Heart right ventricle (tissue), 16 donors: Measurements from ENCODE around the gene CEP97. TPM values are rescaled to one million over a fixed set of nuclear protein-coding genes. Genes with fewer than 3 reads are reported as not detected.
"Not testable (repeated sequence)": the region's sequence is repeated elsewhere in the genome, so short reads cannot be mapped to it uniquely, and the experiment has no call there.

Experiments used
- ATAC-seq, 8 donors: fragments of 200-7000 bp; cut with Tn5 transposase; one replicate each; pipeline ENCODE4 v1.9.1; 2020; ENCODE audit warnings: mild to moderate bottlenecking in 8 of 8, moderate library complexity in 8 of 8, moderate number of reproducible peaks in 1 of 8
- DNase-seq, 2 donors: peaks; one replicate each; pipeline ENCODE4 v3.0.0-alpha.2; 2020
- H3K27ac ChIP-seq, 10 donors: fragments of 200-600 bp; sonication (generic) in 2 of 10; one replicate each; pipeline versions ENCODE4 v1.5.0 to v1.8.0; 2020 to 2022; ENCODE audit warnings: mild to moderate bottlenecking in 3 of 10
- H3K27me3 ChIP-seq, 7 donors: fragments of 200-600 bp; one replicate each; pipeline ENCODE4 v1.8.0; 2021 to 2022; ENCODE audit warnings: mild to moderate bottlenecking in 2 of 7
- H3K36me3 ChIP-seq, 9 donors: fragments of 200-600 bp; sonication (generic) in 1 of 9; one replicate each; pipeline versions ENCODE4 v1.5.0 to v1.8.0; 2020 to 2022; ENCODE audit warnings: mild to moderate bottlenecking in 2 of 9
- H3K4me1 ChIP-seq, 9 donors: fragments of 200-600 bp; sonication (generic) in 1 of 9; one replicate each; pipeline versions ENCODE4 v1.5.0 to v1.8.0; 2020 to 2022; ENCODE audit warnings: mild to moderate bottlenecking in 4 of 9
- H3K4me3 ChIP-seq, 10 donors: fragments of 200-600 bp; sonication (generic) in 2 of 10; one replicate each; pipeline versions ENCODE4 v1.5.0 to v1.8.0; 2020 to 2022; ENCODE audit warnings: mild to moderate bottlenecking in 7 of 10, moderate library complexity in 2 of 10
- H3K9me3 ChIP-seq, 11 donors: fragments of 200-600 bp in 10 of 11; sonication (generic) in 2 of 11; one replicate each; pipeline versions ENCODE4 v1.5.0 to v1.8.0; 2013 to 2022; ENCODE audit warnings: mild to moderate bottlenecking in 2 of 11, control low read depth in 1 of 11, moderate library complexity in 1 of 11
- WGBS, 2 donors: extraction: QIAGEN DNeasy Blood & Tissue Kit; methylation state at CpG; one replicate each; pipeline ENCODE4 v1.1.7; 2013; ENCODE audit warnings: inconsistent platforms in 1 of 2; 5-methylcytosine and 5-hydroxymethylcytosine counted together
- intact Hi-C, 10 donors: fragments of 100-400 bp; cut with DNase I; formaldehyde crosslinking; loops; one replicate each; pipeline versions ENCODE4 v1.11.1 to v1.14.2; 2022
- polyA plus RNA-seq, 2 donors: library from polyadenylated mRNA; stranded (reverse); fragments of 200-250 nt; gene quantifications; one replicate each; pipeline ENCODE4 v1.2.3, GENCODE V29; 2013
- total RNA-seq, 10 donors: library from RNA; stranded (reverse); fragmentation: NEBNext Ultra II Directional in 3 of 10; extraction: Animal tissue kit (Norgen Biotek cat#: 25700) in 3 of 10; gene quantifications; one replicate each; pipeline versions ENCODE4 v1.2.1 to v1.2.4, GENCODE V29; 2021 to 2023
- TF ChIP-seq, protein P1 (sequence below), 9 donors: fragments of 200-600 bp; sonication (generic) in 2 of 9; IDR thresholded peaks; one replicate each; pipeline versions ENCODE4 v1.5.0 to v1.8.0; 2021 to 2022; ENCODE audit warnings: antibody characterized with exemption in 9 of 9, mild to moderate bottlenecking in 5 of 9, moderate library complexity in 1 of 9
- donor health status: Arrhythmogenic right ventricular cardiomyopathy.
- donor health status: ischemic (EF 13 %, LVEDD 7.1; RV severe dilation, severe dysfunction).
- donor health status: healthy with polysubstance abuse.
- donor health status: DM: no; HTN: yes; CAD: no.
- donor health status: DM: no; HTN: no; CAD: no.
- donor health status: ischemic (EF 25% LVEDD 6.9; RV normal size, moderate dysfunction).
- donor health status: ischemic (EF 25% LVEDD 5.7; RV mildly dilated, moderate dysfunction).
- donor health status: healthy.
- donor health status: DM: yes; HTN: yes; CAD: no.
- donor health status: Ischemic cardiomyopathy.
- donor health status: ischemic (EF 35%, LVEDD 5.7; RV mildly dilated, moderate dysfunction).
- donor health status: nonischemic (EF 11% LVEDD 7.7; RV severe dilation, severe dysfunction).
- donor health status: DM: yes; HTN: yes; CAD: no.
- donor health status: PGD.
- donor health status: ischemic (EF 29% LVEDD 5.4; RV normal size, mild dysfunction).
- donor health status: nonischemic (EF 23%, LVEDD 6.1; RV moderate dilation, normal function).

CEP97 gene
- total and polyA plus RNA-seq, 12 donors, result 1.2 to 11.4 (median 7.8) TPM

DNA sequence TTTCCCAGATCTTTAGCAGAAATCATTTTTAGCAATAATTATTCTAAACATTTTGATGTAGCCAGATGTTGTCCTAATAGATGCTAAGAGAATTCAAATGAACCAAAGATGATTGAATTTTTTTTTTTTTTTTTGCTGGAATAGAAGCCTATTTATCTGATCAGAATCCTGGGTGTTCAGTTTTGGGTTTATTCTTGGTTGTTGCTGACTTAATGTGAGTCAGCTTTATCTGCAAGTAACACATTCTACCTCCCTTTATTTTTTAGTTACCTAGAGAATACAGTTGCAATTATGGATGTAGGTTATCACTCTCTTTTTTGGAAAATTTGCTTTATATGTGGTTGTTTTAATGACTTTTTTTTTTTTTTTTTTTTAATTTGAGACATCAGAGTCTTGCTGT, 6.4 kb downstream of the CEP97 start:
- H3K36me3 ChIP-seq, result peaks cover 0 to 93% (median 28%) of the 10 kb centered on the region in 9 donors
- H3K27ac ChIP-seq, result no peak overlapping the region
- no peak overlapping the region for H3K4me3 ChIP-seq
- TF ChIP-seq, protein P1, sequence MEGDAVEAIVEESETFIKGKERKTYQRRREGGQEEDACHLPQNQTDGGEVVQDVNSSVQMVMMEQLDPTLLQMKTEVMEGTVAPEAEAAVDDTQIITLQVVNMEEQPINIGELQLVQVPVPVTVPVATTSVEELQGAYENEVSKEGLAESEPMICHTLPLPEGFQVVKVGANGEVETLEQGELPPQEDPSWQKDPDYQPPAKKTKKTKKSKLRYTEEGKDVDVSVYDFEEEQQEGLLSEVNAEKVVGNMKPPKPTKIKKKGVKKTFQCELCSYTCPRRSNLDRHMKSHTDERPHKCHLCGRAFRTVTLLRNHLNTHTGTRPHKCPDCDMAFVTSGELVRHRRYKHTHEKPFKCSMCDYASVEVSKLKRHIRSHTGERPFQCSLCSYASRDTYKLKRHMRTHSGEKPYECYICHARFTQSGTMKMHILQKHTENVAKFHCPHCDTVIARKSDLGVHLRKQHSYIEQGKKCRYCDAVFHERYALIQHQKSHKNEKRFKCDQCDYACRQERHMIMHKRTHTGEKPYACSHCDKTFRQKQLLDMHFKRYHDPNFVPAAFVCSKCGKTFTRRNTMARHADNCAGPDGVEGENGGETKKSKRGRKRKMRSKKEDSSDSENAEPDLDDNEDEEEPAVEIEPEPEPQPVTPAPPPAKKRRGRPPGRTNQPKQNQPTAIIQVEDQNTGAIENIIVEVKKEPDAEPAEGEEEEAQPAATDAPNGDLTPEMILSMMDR (IDR thresholded peaks at IDR 0.05), result no peak
- no peaks in the 10 kb centered on the region for H3K9me3 ChIP-seq
- ATAC-seq, result no peak
- no peak for DNase-seq
- no peaks in the 10 kb centered on the region for H3K27me3 ChIP-seq
- H3K4me1 ChIP-seq, result peaks cover 0 to 8% (median 3%) of the 10 kb centered on the region in 9 donors
- intact Hi-C loops, result loop anchor here in 1 of 10 donors (5.0 kb wide), 1 partner anchor 46 kb away; the partner anchor contains the start of gene NXPE3

DNA sequence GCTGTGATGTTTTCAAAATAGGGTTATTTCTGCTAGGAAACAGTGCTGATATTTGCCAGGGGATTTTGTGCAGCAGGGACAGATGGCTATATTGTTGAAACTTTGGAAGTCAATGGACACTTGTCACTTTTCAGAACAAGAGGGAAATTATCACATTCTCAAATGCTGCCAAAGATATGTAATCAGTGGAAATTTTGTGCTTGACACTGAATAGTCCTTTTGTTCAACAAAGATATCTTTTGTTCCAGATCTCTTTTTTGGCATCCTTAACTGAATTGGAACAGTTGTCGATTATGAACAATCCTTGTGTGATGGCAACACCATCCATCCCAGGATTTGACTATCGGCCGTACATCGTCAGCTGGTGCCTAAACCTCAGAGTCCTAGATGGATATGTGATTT, 7.8 kb downstream of the CEP97 start:
- 80 to 88% methylated on average over 4 of the region's 4 CpGs for WGBS, 2 donors
- no peaks in the 10 kb centered on the region for H3K27me3 ChIP-seq
- intact Hi-C loops, result loop anchor here in 1 of 10 donors (5.0 kb wide), 1 partner anchor 45 kb away; the partner anchor contains the start of gene NXPE3
- no peak overlapping the region for H3K4me3 ChIP-seq
- H3K27ac ChIP-seq, result no peak overlapping the region
- no peaks in the 10 kb centered on the region for H3K9me3 ChIP-seq
- H3K4me1 ChIP-seq, result no peaks in the 10 kb centered on the region
- TF ChIP-seq, protein P1 (IDR thresholded peaks at IDR 0.05), result no peak
- DNase-seq, result no peak
- H3K36me3 ChIP-seq, result peaks cover 0 to 100% (median 35%) of the 10 kb centered on the region in 9 donors
- no peak for ATAC-seq

DNA sequence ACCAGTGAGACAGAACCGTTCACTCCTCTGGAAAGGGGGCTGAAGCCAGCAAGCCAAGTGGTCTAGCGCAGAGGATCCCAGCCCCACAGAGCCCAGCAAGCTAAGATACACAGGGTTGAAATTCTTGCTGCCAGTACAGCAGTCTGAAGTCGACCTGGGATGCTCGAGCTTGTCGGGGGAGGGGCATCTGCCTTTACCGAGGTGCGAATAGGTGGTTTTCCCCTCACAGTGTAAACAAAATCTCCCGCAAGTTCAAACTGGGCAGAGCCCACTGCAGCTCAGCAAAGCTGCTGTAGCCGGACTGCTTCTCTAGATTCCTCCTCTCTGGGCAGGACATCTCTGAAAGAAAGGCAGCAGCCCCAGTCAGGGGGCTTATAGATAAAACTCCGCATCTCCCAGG, 11.4 kb downstream of the CEP97 start:
- ATAC-seq (no peak), DNase-seq (no peak)
- no peaks in the 10 kb centered on the region for H3K27me3 ChIP-seq
- intact Hi-C loops, result no loop called here
- H3K9me3 ChIP-seq, result no peaks in the 10 kb centered on the region
- H3K4me1 ChIP-seq, result no peaks in the 10 kb centered on the region
- peaks cover 0 to 71% (median 29%) of the 10 kb centered on the region in 9 donors for H3K36me3 ChIP-seq
- TF ChIP-seq, protein P1 (IDR thresholded peaks at IDR 0.05), result no peak
- H3K4me3 ChIP-seq, result no peak overlapping the region
- WGBS, 2 donors, result 97 to 98% methylated on average over 10 of the region's 10 CpGs
- no peak overlapping the region for H3K27ac ChIP-seq

DNA sequence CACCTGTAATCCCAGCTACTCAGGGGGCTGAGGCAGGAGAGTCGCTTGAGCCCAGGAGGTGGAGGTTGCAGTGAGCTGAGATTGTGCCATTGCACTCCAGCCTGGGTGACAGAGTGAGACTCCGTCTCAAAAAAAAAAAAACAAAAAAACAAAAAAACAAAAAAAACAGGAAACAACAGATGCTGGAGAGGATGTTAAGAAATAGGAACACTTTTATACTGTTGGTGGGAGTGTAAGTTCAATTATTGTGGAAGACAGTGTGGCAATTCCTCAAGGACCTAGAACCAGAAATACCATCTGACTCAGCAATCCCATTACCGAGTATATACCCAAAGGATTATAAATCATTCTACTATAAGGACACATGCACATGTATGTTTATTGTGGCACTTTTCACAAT, 17.5 kb downstream of the CEP97 start:
- DNase-seq, H3K4me1 ChIP-seq, ATAC-seq, H3K27ac ChIP-seq, H3K4me3 ChIP-seq, intact Hi-C loops, H3K27me3 ChIP-seq, H3K9me3 ChIP-seq: not testable (repeated sequence)
- peaks cover 0 to 15% (median under 1%) of the 10 kb centered on the region in 9 donors for H3K36me3 ChIP-seq
- 90 to 92% methylated on average over 3 of the region's 3 CpGs for WGBS, 2 donors

DNA sequence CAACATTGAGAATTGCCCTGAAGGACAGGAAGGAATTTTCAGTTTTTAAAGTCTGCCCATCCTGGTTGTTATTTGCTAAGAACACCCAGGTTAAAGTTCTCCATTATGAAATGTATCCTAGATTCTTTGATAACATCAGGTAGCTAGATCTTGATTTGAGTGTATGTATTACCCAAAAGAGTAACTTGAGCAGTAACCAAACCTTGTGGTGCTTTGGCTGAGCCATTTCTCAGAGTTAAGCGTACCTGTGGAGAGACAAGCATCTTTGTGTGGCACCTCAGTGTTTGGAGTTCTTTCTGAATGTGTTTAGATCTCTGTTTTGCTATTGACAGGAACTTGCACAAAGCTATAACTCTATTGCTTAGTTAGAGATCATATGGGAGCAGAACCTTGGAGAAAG, 20.4 kb downstream of the CEP97 start:
- TF ChIP-seq, protein P1 (IDR thresholded peaks at IDR 0.05), result no peak
- Histone ChIP-seq H3K27ac (no peak overlapping the region), H3K4me3 (no peak overlapping the region), H3K4me1 (no peaks in the 10 kb centered on the region), H3K27me3 (no peaks in the 10 kb centered on the region), H3K36me3 (peaks cover 0 to 13% (median 0%) of the 10 kb centered on the region in 9 donors), H3K9me3 (no peaks in the 10 kb centered on the region)
- intact Hi-C loops, result no loop called here
- ATAC-seq (no peak), DNase-seq (no peak)
- 41 to 46% methylated on average over 1 of the region's 1 CpG for WGBS, 2 donors

DNA sequence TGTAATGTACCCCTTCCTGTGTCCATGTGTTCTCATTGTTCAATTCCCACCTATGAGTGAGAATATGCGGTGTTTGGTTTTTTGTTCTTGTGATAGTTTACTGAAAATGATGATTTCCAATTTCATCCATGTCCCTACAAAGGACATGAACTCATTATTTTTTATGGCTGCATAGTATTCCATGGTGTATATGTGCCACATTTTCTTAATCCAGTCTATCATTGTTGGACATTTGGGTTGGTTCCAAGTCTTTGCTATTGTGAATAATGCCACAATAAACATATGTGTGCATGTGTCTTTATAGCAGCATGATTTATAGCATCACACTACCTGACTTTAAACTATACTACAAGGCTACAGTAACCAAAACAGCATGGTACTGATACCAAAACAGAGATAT, 21.5 kb downstream of the CEP97 start:
- H3K4me1 ChIP-seq, H3K27ac ChIP-seq, H3K27me3 ChIP-seq, ATAC-seq, H3K9me3 ChIP-seq, H3K4me3 ChIP-seq, intact Hi-C loops, DNase-seq: not testable (repeated sequence)
- H3K36me3 ChIP-seq, result peaks cover 0 to 13% (median 0%) of the 10 kb centered on the region in 9 donors
- WGBS, 2 donors, result 79 to 94% methylated on average over 1 of the region's 1 CpG

DNA sequence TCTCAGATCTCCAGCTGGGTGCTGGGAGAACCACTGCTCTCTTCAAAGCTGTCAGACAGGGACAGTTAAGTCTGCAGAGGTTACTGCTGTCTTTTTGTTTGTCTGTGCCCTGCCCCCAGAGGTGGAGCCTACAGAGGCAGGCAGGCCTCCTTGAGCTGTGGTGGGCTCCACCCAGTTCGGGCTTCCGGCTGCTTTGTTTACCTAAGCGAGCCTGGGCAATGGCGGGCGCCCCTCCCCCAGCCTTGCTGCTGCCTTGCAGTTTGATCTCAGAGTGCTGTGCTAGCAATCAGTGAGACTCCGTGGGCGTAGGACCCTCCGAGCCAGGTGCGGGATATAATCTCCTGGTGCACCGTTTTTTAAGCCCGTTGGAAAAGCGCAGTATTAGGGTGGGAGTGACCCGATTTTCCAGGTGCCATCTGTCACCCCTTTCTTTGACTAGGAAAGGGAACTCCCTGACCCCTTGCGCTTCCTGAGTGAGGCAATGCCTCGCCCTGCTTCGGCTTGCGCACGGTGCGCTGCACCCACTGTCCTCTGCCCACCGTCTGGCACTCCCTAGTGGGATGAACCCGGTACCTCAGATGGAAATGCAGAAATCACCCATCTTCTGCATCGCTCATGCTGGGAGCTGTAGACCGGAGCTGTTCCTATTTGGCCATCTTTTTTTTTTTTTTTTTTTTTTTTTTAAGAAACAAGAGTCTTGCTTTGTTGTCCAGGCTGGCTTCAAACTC, 29.1 kb downstream of the CEP97 start:
- 96 to 100% methylated on average over 8 to 14 of the region's 23 CpGs for WGBS, 2 donors
- H3K27me3 ChIP-seq, ATAC-seq, H3K27ac ChIP-seq, DNase-seq, H3K4me1 ChIP-seq, H3K4me3 ChIP-seq, intact Hi-C loops: not testable (repeated sequence)
- H3K9me3 ChIP-seq, result peaks cover 0 to 16% (median 0%) of the 10 kb centered on the region in 11 donors
- peaks cover 0 to 46% (median 25%) of the 10 kb centered on the region in 9 donors for H3K36me3 ChIP-seq
